Ramos (cell line): Measurements from ENCODE around the gene OGN.

ENCODE experiments used
- in situ Hi-C: fragments of 300-500 bp; cut with MboI; formaldehyde crosslinking; loops from one replicate; pipeline ENCODE4 v1.14.3; 2022; ENCODE audit warnings: low sequenced_read_pairs; ENCODE audit not compliant: unreplicated experiment

Gene OGN

DNA sequence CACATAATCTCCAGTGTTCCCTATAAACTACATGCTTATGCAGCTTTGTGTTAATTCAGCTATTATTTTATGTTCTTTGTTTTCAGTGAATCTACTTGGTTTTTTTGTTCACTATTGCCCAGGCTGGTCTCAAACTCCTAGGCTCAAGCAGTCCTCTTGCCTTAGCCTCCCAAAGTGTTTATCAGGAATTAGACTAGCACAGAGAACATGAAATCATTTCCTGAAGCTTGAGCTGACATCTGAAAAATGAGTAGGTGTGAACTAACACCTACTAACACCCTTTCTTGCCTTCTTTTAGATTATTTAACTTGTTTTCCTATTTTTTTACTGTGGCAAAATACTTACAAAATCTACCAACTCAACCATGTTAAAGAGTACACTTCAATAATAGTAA is 53.6 kb downstream of the OGN start:
- in situ Hi-C loops: no loop called here

DNA sequence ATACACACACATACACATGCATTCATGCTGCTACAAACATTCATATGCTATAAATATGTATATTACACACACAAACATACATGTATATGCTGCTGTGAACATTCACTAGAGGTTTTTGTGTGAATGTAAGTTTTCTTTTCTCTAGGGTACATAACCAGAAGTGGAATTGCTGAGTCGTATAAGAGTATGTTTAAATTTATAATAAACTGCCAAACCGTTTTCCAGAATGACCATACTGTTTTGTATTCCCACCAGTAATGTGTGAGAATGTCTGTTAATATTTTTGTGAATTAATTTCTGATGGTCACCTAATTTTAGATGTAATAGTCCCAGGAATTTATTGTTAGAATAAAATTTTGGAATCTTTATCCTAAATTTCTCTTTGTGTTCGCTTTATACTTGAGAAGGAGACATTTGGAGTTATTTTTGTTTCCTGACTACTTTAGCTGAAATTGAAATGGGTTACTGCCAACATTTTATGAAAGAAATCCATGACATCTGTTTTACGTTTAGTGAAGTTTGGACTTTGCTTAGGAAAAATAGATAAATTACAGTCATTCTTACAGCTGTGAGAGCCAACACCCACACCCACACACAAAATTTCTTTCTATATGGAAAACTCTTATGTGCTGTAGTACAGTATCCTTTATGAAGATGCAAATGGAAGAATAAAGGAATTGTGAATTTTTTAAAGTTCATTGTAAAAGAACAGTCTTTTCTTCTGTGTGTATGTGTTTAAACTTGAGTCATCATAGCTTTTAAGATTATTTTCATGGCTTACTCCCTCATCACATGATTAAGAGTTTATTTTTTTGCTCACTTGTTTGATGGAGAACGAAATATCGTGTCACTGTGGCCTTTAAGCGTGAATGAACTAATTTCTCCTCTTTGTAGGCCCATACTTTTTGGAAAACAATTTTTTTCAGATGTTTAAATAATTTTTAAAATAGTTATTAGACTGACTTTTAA is 54.3 kb downstream of the OGN start:
- in situ Hi-C loops: no loop called here

DNA sequence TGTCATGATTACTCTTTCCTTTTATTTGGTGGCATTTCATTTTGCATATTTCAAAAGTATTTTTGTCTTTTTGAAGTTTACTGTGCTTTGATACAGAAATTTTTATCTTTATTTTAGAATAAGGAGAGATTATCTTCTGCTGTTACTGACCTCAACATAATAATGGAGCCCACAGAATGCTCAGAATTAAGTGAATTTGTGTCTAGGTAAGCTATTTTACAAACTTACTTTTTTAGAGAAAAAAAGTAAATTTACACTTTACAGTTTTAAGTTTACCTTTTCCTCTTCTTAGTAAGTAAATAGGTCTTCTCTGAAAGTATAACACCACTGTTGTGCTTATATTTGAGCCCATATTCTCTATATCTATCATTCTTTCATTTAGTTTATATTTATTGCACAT is 58.8 kb downstream of the OGN start:
- in situ Hi-C loops: no loop called here

DNA sequence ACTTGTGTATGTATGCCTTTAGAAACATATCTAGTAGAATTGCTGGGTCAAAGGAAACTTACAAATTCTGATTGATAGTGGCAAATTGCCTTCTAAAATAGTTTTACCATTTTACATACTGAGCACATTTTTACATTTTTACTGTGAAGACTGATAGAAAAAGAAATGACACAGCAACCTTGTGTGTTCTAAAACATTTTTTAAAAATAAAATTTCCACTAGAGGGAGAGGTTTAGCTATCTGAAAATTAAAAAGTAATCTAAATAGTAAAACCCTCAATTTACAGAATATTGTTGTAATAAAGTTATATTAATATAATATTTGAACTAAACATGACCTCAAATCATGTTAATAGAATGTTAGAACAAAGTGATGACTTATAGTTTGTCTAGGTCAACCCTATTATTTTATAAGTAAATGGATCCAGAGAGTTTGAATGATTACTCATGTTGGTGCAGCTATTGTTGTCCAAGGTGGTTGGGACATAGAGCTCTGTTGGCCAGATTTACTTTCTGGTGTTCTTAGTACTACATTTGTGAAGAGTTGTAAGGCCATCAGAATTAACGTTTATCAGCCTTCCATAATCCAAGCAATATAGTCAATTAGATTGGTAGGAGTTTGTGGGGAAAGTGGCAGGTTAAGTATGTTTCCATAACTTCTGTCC is 61.4 kb downstream of the OGN start:
- in situ Hi-C loops: no loop called here

DNA sequence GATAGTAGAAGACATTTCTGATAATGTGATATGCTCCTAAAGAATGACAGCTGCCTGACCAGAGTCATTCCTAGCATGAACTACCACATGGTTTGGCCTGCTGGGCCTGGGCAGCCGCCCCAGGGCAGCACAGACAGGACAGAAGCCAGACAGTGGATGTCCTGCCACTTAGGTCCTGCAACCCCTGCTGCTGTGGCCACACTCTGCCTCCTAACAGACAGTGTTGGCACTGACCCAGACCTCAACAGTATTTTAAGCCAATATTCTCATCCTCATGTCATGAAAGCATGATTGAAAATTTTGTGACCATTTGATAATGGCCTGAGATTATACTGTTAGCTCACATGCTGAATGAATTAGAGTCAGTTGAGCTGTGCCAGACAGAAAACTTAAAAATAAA is 62.8 kb downstream of the OGN start:
- in situ Hi-C loops: no loop called here

DNA sequence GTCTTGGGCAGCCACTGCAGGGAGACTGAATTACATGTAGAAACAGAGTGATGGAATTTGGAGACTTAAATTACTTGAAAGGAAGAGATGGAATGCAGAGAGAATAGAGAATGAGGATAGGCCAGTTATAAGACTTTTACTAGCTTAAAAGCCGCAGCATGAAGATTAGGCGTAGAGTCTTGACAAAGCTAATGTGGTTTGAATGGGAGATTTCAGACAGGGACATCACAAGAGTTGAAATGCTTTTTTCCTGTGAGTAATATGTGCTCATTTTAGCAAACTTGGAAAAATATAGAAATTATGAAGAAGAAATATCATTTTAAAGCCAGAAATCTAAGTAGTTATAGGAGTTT is 71.1 kb downstream of the OGN start:
- in situ Hi-C loops: no loop called here
